DND-41 (cell line): ENCODE measurements around the gene RCC2.

Experiments
- EZH2 ChIP-seq: IDR thresholded peaks from 3 replicates; pipeline ENCODE4 v1.6.1; 2012; ENCODE audit warnings: borderline replicate concordance, low read depth, mild to moderate bottlenecking, moderate library complexity, low read length, inconsistent platforms; ENCODE audit not compliant: severe bottlenecking
- TF ChIP-seq, protein P1 (sequence below): IDR thresholded peaks from 2 replicates; pipeline ENCODE4 v1.5.1; 2012; ENCODE audit warnings: borderline replicate concordance, low read length, moderate library complexity, mild to moderate bottlenecking; ENCODE audit not compliant: poor library complexity, severe bottlenecking; ENCODE audit errors: extremely low read depth

DNA sequence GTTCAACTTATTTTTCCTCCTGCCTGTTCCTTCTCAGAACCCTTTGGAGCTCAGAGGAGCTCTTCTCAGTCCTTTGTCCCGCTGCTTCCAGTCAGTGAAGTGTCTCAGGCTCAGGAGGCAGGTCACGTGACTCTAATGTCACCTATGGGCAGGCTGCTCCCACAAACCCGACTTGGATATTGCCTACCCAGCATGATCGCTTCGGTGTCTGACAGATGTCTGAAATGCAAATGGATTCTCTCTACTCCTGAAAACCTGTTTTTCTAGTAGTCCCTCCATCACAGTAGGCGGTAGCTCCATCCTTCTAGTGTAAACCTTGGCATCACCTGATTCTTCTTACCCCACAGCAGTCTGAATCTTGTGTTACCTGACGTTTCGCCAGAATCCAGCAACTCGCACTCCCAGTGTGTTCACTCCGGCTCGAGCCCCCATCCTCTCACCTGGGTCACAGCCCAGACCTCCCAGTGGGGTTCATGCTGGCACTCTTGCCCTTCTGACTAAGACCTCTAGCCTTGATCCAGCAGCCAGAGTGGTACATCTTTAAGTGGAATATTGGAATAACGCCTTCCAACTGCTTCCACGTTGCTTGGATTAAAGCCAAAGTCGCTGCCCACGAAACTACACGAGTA is 62.0 kb downstream of the RCC2 start:
- no peak for TF ChIP-seq EZH2
- TF ChIP-seq, protein P1, sequence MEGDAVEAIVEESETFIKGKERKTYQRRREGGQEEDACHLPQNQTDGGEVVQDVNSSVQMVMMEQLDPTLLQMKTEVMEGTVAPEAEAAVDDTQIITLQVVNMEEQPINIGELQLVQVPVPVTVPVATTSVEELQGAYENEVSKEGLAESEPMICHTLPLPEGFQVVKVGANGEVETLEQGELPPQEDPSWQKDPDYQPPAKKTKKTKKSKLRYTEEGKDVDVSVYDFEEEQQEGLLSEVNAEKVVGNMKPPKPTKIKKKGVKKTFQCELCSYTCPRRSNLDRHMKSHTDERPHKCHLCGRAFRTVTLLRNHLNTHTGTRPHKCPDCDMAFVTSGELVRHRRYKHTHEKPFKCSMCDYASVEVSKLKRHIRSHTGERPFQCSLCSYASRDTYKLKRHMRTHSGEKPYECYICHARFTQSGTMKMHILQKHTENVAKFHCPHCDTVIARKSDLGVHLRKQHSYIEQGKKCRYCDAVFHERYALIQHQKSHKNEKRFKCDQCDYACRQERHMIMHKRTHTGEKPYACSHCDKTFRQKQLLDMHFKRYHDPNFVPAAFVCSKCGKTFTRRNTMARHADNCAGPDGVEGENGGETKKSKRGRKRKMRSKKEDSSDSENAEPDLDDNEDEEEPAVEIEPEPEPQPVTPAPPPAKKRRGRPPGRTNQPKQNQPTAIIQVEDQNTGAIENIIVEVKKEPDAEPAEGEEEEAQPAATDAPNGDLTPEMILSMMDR: no peak
